Measurements from ENCODE around the gene CSNK1G2.

- TF ChIP-seq CTCF (IDR thresholded peaks at IDR 0.05) = no peak
- no peak for TF ChIP-seq POLR2A (IDR thresholded peaks at IDR 0.05)
Observed at GRCh38 chr19:1918975-1919374, 22.0 kb upstream of the CSNK1G2 start.
